Right renal pelvis (tissue), 4 donors: ENCODE measurements around the gene QRFP. TPM values are rescaled to one million over a fixed set of nuclear protein-coding genes. Genes with fewer than 3 reads are reported as not detected.

ENCODE experiments used
- DNase-seq, 4 donors: peaks; one replicate each; pipeline ENCODE4 v3.0.0-alpha.2; 2013; ENCODE audit warnings: low read depth in 4 of 4, low spot score in 3 of 4, missing footprints in 1 of 4
- polyA plus RNA-seq, 4 donors: library from polyadenylated mRNA; unstranded; fragments of 120-200 nt; gene quantifications; one replicate each; pipeline ENCODE4 v1.2.1, GENCODE V29; 2013; ENCODE audit not compliant: insufficient read length in 4 of 4

QRFP gene
- polyA plus RNA-seq, 4 donors: 0.27 to 0.38 (median 0.30) TPM

GRCh38 chr9:130905902-130906734, 9.5 kb upstream of the QRFP start:
- no peak for DNase-seq

GRCh38 chr9:130905125-130905901, 8.7 kb upstream of the QRFP start:
- no peak for DNase-seq

GRCh38 chr9:130904070-130905044, 7.7 kb upstream of the QRFP start:
- no peak for DNase-seq

- no peak for DNase-seq
Measured at GRCh38 chr9:130903194-130904069, 6.8 kb upstream of the QRFP start.

- no peak for DNase-seq
Measured at GRCh38 chr9:130902204-130903185, 5.9 kb upstream of the QRFP start.

- DNase-seq: no peak
Measured at GRCh38 chr9:130901498-130902203, 5.0 kb upstream of the QRFP start.

GRCh38 chr9:130900701-130901497, 4.3 kb upstream of the QRFP start:
- DNase-seq: no peak

GRCh38 chr9:130899051-130899748, 2.6 kb upstream of the QRFP start:
- no peak for DNase-seq

GRCh38 chr9:130898552-130898852, 1.9 kb upstream of the QRFP start:
- no peak for DNase-seq

- DNase-seq: no peak
Measured at GRCh38 chr9:130897848-130898551, 1.4 kb upstream of the QRFP start.

GRCh38 chr9:130897105-130897751, 616 bp upstream of the QRFP start:
- DNase-seq: no peak

GRCh38 chr9:130895481-130896232, 955 bp downstream of the QRFP start:
- DNase-seq: no peak

- DNase-seq: no peak
Measured at GRCh38 chr9:130895038-130895437, 1.6 kb downstream of the QRFP start.

- DNase-seq: no peak
Measured at GRCh38 chr9:130894546-130894945, 2.1 kb downstream of the QRFP start.
